ENCODE results near the gene ZMYM2. TPM values are rescaled to one million over a fixed set of nuclear protein-coding genes. Genes with fewer than 3 reads are reported as not detected.

The ZMYM2 gene
- total RNA-seq, 1 experiment from 2014 or later, result 24.1 TPM

DNA sequence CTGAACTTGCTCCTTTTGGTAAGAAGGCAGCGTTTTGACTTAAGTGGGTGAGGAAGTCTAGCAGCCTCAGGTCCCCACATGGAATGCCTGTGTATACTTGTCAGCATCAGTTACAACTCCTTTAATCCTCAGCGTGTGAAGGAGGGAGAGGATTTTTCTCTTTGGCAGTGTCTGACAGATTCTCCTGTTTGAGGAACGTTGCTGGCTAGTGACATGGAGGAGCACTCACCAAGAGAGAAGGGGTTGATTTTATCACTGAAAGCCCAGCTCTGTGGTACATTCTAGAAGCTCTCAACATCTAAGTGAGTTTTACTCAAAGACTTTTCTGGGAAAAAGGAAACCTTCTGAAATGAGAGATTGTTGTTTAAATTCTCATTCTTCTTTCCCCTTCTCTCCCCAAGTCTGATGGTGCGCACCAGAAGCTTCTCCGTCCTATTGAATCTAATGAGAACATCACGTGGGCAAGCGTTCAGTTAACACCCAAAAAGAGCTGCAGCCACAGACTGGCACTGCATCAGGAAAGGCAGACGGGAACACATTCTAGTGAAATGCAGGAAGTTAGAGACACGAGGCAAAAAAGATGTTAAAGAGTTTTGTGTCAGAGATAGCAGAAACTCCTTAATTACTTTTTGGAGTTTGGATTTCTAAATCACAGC lies 144.1 kb downstream of the ZMYM2 start:
- DNase-seq (ENCODE audit: low spot score), result no peak

DNA sequence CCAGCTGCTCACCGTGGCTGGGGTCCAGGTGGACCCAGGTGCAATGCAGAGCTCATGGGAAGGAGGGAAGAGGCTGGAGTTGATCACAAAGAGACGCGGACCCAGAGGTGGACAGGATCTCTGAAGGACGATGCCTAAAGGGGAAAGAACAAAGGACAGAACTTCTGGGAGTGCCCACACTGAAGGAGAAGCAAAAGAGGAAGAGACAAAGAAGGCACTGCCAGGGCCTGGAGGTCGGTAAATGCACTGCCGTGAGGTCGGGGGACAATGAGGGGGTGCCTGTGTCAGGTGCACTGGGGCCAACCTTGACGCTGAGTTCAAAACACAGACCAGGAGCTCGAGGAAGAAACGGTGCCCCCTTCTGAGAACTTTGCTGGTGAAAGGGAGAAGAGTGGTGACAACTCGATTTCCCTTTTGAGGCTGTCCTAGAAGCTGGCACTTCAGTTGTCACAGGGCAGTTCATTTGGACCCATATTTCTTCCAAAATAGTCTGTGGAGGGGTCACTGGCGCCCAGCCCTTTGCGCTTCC lies 146.7 kb downstream of the ZMYM2 start:
- no peak for DNase-seq (ENCODE audit: low spot score)

DNA sequence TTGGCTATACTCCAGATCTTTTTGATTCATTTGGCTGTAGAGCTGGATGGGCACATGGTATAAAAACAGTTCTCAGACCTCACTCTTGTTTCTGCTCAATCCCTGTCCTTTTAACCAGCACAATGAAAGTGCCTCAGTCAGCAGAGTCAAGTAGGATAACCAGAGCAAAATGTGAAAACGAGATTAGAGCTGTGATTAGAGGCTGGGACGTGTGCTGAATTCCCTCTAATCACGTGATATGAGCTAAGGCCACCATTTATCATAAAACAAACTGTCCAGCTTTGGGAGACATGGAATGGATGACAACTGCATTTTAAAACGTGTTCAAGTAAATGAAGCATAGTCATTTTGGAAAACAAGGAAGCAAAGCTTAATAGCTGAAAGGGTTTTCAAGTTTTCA lies 148.2 kb downstream of the ZMYM2 start:
- DNase-seq (ENCODE audit: low spot score), result no peak

- no peak for DNase-seq (ENCODE audit: low spot score)
Observed at GRCh38 chr13:20109037-20109436, 150.5 kb downstream of the ZMYM2 start.

GRCh38 chr13:20114066-20114610 lies 155.6 kb downstream of the ZMYM2 start:
- no peak for DNase-seq (ENCODE audit: low spot score)

DNA sequence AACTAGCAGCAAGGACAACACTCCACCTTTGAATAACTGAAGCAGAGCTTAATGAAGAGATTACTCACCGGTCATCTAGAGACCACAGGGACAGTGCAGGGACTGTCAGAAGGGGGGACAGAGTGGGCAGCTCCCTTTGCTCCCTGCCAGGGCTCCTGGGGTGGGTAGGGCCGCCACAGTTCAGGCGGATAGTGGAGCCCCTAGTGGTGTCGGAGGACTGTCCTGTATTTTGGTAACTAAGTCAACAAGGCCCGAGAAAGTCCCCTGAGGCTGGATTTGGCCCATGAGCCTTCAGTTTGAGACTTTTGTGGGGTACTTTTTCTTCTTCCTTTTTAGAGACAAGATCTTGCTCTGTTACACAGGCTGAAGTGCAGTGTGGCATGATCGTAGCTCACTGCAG lies 157.7 kb downstream of the ZMYM2 start:
- no peak for DNase-seq (ENCODE audit: low spot score)

DNA sequence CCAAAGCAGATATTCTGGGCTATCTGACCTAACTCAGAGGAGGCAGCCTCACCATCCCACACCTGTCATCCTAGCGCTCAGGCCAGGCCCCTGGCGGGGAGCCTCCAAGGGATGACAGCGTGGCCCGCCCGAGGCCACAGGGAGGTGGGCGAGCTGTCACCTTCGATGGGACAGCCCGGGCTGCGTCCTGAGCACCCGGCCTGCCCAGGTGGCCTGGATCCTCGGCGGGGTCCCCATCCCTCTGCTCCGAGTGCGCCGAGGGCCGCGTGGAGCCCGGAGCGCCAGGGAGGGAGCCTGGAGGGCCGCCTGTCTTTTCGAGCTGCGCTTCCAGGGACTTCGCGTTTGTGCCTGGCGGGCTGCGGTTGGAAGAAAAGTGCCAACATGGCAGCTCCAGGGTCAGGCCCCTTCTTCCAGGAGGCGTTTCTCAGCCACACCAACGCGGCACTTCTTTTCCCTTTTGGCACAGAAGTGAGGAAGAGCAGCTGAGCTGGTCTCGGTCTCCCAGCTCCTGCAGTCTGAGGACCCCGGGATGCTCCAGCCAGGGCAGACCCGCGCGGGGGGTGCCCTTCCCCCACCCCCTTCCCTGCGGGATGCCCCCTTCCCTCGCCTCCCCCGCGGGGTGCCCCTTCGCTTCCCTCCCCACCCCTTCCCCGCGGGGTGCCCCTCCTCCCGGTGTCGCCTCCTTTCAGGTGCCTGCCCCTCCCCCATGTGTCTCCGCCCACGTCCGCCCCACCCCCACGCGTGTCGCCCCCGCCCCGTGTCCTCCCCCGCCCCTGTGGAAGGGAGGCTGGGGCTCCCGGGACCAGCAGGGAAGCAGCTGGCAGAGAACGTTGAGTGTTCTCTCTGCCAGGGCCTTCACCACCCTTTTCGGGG lies 160.0 kb downstream of the ZMYM2 start:
- no peak for DNase-seq (ENCODE audit: low spot score)

DNA sequence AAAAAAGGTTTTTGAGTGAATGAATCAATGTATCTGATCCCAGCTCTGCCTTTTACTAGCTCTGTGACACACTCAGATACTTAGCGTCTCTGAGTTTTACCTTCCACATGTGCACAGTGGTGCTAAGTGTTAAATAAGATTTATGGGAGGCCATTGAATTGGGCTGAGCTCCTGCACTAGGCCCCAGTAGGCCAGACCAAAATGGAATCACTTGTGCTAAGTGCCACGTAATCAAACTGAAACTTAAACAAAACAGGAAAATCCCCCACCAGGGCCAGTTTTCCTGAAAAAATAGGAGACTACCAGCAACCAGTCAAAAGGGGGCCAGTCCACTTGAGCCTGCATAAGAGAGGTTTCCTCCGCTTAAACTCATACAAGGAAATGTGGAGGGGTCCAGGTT lies 161.4 kb downstream of the ZMYM2 start:
- DNase-seq (ENCODE audit: low spot score), result no peak

- no peak for DNase-seq (ENCODE audit: low spot score)
Observed at GRCh38 chr13:20121159-20121525, 162.6 kb downstream of the ZMYM2 start.

DNA sequence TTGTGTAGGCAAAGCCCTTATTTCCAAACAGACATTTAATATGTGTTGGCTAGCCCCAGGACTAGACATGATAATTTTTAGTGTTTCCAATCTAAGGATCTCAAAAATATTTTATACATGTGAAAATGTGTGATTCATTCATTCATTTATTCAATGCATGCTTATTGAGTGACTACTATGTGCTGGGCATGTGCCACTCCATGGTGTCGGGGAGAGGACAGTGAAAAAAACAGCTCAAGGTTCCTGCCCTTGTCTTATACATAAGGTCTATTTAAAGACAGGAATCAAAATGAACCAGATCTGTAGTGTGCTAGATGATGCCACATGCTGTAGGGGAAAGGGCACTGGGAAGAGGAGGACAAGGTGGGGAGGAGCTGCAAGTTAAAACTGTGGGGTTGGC lies 165.8 kb downstream of the ZMYM2 start:
- DNase-seq (ENCODE audit: low spot score), result no peak

DNA sequence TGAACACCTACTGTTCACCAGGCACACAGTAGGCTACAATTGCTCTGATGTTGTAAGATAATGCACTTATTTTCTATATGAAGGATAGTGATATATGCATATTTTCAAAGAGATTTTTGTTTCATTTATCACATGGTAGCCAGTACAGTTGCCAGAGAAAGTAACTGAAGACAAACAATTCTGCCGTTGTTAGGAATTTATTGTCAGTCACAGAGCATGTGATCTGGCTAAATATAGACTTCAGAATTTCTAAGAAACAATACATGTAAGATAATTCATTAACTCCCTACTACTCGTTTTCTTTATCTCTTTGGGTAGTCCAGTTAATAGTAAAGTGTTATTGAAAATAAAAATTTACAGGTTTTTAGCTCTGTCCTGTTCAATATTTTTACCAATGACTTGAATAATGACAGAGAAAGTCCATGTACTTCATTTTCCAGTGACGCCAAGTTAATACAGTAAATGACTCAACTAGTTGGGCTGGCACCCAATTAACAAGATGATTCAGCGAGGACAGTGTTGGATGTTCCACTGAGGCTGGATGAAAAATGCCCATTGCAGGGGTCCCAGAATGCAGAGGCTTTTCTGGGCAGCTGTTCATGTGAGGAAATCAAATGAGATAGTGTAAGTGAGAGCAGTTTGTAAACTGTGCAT lies 166.7 kb downstream of the ZMYM2 start:
- no peak for DNase-seq (ENCODE audit: low spot score)

DNA sequence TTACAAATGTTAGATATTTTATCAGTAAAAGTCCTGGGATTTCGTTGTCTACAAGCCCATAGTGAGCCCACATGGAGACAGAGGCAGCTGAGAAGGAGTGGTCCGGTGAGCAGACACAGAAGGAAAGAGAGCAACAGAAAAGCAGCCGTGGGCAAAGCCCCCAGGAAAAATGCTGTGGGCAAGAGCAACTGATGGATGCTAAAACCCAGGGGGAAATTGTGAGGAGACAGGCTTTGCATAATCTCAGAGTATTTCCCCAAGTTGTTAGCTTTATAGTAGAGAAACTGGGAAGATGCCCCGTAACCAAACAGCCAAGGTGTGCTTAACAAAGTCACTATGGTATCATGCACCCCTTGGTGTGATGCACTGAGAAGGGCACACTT lies 167.2 kb downstream of the ZMYM2 start:
- DNase-seq (ENCODE audit: low spot score), result no peak

GRCh38 chr13:20126541-20127261 lies 168.2 kb downstream of the ZMYM2 start:
- no peak for DNase-seq (ENCODE audit: low spot score)

DNA sequence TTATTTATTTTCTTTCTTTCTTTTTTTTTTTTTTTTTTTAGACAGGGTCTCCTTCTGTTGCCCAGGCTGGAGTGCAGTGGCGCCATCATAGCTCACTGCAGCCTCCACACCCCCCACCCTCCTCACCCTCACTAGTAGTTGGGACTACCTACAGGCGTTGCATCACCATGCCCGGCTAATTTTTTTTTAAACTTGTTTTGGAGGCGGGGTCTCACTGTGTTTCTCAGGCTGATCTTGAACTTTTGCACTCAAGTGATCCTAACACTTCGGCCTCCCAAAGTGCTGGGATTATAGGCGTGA lies 168.7 kb downstream of the ZMYM2 start:
- no peak for DNase-seq (ENCODE audit: low spot score)

DNA sequence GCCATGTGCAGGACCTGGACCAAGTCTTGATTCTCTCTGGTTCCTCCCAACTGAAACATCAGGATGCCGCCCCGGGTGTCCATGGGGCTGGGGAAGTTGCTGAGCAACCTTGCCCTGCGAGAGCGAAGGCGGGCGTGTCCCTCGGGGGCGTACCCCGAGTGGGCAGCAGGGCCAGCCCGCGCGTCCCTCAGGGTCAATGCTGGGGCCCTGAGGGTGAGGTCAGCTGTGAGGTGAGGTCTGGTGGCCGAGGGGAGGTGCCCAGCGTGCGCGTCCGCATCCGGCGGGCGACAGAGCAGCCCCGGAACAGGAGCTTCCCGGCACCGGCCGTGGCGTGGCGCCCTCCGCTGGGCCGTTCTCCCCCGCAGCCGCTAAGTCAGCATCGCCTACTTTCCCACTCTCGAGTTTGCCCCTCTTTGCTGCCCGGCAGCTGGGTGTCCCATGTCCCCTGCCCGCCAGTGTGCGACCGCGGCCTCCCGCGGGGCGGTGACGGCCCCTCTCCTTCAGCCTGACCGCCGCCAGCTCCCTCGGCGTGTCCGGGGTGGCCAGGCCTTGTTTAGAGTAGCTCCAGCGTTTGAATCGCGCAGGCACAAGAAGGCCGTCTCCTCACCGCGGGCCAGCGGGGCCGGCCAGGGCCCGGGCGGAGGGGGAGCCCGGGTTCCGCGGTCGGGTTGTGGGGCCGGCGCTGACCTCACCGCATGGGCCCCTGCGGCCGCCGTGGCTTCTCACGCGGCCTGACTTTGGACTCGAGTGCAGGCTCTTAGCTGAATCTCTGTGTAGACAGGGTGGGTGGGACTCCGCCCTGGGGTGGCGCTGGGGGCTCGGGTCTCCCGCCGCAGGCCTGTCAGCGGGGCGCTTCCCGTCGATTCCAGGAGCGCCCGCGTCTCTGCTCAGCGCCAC lies 169.3 kb downstream of the ZMYM2 start:
- no peak for DNase-seq (ENCODE audit: low spot score)

DNA sequence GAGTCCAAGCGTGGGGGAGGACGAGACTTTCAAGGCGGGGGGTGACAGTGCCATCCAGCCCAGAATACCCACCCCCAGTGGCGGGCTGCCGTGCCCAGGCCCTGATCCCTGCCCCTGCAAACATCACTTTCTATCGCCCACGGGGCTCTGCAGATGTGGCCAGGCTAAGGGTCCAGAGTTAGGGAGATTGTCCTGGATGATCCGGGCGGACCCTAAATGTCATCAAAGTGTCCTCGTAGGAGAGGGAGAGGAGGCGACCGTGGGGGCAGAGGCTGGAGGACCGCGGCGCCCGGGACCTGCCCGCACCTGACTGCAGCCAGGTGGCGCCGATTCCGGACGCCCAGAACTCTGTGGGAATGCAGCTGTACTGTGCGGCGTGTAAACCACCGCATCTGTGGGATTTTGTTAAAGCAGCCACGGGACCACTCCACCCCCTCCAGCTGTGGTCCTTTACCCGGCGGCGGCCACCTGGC lies 170.0 kb downstream of the ZMYM2 start:
- DNase-seq (ENCODE audit: low spot score), result no peak

- DNase-seq (ENCODE audit: low spot score), result no peak
Observed at GRCh38 chr13:20129076-20129475, 170.5 kb downstream of the ZMYM2 start.

DNA sequence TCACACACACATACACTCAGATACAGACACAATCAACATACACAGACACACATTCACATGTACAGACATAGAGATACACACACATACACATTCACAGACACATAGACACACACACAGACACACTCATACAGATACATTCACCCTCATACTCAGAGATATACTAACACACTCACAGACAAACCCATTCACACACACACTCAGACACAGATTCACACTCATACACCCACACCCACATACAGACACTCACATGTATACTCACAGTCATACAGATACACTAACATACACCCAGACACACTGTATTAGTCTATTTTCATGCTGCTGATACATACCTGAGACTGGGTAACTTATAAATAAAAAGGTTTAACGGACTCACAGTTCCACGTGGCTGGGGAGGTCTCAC lies 171.5 kb downstream of the ZMYM2 start:
- no peak for DNase-seq (ENCODE audit: low spot score)

- no peak for DNase-seq (ENCODE audit: low spot score)
Observed at GRCh38 chr13:20130652-20131051, 172.1 kb downstream of the ZMYM2 start.

GRCh38 chr13:20131057-20131832 lies 172.7 kb downstream of the ZMYM2 start:
- no peak for DNase-seq (ENCODE audit: low spot score)
